GM12875 (cell line): ENCODE measurements around the gene LOC128125822.
"Not testable (repeated sequence)": the region's sequence is repeated elsewhere in the genome, so short reads cannot be mapped to it uniquely, and the experiment has no call there.

Experiments
- H3K4me3 ChIP-seq: one replicate; pipeline ENCODE4 v1.5.1; 2011; ENCODE audit warnings: low read depth, low read length, control low read depth
- CTCF ChIP-seq: IDR thresholded peaks from 2 replicates; pipeline ENCODE4 v1.5.1; 2011; ENCODE audit warnings: low read depth, mild to moderate bottlenecking, control low read depth, inconsistent platforms, low read length, moderate library complexity, borderline replicate concordance; ENCODE audit not compliant: insufficient read depth

LOC128125822 gene

DNA sequence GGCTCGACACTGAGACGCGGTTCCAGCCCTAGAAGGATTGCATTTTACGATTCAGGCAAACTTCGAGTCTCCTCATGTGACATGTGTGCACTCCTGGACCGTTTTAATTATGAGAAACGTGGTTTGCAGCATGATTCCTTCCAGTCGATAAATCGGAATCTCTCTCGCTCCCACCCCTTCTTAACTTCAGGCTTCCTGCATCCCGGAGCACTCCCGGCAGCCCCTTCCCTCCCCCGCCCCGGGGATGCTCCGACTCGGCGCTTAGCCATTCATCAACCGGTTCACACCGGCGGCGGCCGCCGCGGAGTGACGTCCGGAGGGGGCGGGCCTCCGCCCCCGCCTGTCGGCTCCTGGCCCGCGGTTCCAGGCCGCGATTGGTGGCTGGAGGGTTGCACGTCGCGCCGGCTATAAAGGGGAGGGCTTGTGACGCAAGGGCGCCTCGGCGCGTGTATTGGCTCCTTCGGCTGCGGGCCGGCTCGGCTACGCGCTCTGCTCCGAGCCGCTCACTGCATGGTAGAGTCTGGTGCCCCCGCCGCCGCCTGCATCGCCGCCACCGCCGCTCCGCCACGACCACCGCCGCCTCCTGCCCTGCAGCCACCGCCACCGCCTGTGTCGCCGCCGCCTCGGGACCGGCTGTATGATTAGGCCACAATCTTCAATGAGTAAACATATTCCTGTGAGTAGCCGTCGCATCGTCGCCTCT is at the start of gene LOC128125822, which contains the start of gene PTP4A1:
LOC128125822 (plus strand) TSS at position 437 of the 703 bp plus-strand sequence.
PTP4A1 (plus strand) TSS at position 437 of the 703 bp plus-strand sequence. CDS start 4,401 bp downstream, outside the sequence.
- TF ChIP-seq CTCF = no peak
- peak within 1 kb of the TSS; percentile 74 for H3K4me3 ChIP-seq

DNA sequence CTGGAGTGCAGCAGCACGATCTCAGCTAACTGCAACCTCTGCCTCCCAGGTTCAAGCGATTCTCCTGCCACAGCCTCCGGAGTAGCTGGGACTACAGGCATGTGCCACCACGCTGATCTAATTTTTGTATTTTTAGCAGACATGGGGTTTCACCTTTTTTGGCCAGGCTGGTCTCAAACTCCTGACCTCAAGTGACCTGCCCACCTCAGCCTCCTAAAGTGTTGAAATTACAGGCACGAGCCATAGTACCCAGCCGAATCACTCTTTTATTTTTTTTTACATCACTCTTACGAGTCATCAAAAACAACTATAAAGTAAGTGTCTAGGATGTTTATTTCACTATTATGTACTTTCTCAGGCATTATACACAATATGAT is 49.4 kb upstream of the LOC128125822 start:
- H3K4me3 ChIP-seq = not testable (repeated sequence)

- no peak overlapping the region for H3K4me3 ChIP-seq
- no peak for TF ChIP-seq CTCF
These were observed 48.6 kb upstream of the LOC128125822 start for GRCh38 chr6:63523630-63524029.

- no peak for TF ChIP-seq CTCF
- no peak overlapping the region for H3K4me3 ChIP-seq
These were observed 46.9 kb upstream of the LOC128125822 start for GRCh38 chr6:63525186-63525878.

DNA sequence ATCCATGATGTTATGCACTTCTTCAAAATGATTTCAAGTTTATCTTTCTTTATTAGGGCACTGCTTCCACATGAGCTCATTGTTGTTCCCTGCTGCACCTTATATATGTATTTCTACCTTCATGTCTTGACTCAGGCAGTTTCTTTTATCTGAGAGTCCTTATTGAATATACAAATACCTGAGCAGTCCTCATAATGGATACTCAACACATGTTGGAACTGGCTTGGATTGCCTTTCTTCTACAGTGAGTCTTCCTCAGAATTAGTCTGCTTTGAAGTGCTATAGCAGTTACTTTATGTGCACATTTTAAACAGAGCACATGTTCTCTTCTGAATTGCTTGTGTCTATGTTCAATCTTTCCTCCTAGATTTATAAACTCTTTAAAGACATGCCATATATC is 45.3 kb upstream of the LOC128125822 start:
- TF ChIP-seq CTCF = no peak
- no peak overlapping the region for H3K4me3 ChIP-seq

- no peak overlapping the region for H3K4me3 ChIP-seq
- no peak for TF ChIP-seq CTCF
These were observed 44.4 kb upstream of the LOC128125822 start for GRCh38 chr6:63527658-63528514.

DNA sequence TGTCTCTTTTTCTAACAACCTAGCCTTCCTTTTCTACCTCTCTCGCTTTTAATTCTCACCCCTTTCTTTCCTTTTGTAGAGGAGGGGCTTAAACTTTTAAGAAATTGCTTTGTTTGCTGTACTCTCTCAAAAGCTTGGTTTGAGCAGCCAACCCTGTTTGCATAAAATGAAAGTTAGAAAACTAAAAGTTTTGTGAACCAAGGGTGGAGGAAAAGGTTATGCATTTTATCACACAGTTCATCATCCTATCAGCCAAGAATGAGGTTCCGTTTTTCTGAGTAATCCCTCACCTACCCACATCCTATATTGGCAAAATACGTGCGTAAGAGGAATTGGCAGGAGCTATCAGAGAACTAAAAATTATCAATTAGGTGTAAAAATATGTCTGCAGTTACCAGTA is 42.8 kb upstream of the LOC128125822 start:
- H3K4me3 ChIP-seq = no peak overlapping the region
- no peak for TF ChIP-seq CTCF
